Measurements from ENCODE around the gene TRAF3IP3.
A peak's percentile ranks its signal among the peaks of the same experiment; 100 is the strongest.
"Not testable (repeated sequence)": the region's sequence is repeated elsewhere in the genome, so short reads cannot be mapped to it uniquely, and the experiment has no call there.

The TRAF3IP3 gene

GRCh38 chr1:209769971-209770370 lies 14.1 kb downstream of the TRAF3IP3 start:
- DNase-seq: no peak

DNA sequence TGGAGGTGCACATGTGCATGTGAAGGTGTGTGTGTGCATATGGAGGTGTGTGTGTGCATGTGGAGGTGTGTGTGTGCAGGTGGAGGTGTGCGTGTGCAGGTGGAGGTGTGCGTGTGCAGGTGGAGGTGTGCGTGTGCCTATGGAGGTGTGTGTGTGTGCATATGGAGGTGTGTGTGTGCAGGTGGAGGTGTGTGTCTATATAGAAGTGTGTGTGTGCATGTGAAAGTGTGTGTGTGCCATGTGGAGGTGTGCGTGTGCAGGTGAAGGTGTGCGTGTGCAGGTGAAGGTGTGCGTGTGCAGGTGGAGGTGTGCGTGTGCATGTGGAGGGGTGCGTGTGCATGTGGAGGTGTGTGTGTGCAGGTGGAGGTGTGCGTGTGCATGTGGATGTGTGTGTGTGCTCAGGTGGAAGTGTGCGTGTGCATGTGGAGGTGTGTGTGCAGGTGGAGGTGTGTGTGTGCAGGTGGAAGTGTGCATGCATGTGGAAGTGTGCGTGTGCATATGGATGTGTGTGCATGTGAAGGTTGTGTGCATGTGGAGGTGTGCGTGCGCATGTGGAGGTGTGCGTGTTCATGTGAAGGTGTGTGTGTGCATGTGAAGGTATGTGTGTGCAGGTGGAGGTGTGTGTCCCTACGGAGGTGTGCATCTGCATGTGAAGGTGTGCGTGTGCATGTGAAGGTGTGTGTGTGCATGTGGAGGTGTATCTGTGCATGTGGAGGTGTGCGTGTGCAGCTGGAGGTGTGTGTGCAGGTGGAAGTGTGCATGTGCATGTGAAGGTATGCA lies 15.0 kb downstream of the TRAF3IP3 start:
- DNase-seq: no peak

GRCh38 chr1:209772126-209772525 lies 16.3 kb downstream of the TRAF3IP3 start:
- DNase-seq: no peak

DNA sequence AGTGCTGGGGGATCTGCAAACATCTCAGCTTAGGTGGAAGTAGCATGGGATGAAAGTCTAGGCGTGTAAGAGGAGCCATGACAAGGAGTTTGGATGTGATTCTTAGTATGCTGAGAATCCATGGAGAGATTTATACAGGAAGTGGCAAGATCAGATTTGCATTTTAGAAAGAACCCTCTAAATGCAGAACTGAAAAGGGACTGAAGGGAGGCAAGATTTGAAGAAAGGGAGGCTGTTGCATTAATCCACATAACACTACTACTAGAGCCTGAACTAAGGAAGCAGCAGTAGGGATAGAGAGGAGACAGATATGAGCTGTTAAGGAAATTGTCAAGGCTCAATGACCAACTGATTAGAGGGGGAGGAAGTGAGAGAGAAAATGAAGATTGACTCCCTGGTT lies 18.7 kb downstream of the TRAF3IP3 start:
- no peak for DNase-seq

DNA sequence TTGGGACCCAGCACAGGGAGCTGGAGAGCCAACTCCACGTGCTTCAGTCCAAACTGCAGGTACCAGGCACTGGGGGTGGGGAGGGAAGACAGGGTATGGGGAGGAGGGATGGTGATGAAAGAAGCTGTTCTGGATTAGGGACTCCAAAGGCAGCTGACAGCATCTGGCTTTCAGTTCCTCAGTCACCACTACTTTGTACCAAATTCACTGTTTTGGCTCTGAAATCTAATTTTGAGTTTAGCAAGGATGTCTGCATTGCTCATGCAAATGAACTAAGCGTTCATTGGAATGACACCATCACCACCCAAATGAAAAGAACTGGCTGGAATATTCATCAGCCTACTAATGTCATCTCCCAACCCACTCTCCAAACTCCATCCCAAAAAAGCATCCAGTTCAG lies 19.8 kb downstream of the TRAF3IP3 start:
- DNase-seq: no peak

DNA sequence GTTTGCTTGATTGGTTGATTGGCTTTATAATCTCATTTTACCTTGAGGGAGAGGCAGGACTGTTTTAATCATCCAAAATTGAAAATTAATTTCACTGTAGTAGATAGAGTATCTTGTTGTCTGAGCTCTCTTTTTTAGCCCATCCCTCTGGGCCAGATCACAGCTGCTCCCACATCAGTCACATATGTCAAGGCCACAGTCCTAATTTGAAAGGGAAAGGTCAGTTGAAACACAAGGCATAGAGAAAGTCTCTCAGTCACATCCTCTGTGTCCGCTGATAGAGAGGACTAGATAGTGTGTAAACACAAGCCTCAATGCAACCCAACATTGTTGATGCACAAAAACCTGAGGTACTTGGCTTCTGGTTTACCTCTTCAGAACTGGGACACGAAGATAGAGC lies 21.7 kb downstream of the TRAF3IP3 start:
- no peak for DNase-seq

- DNase-seq: no peak
Measured at GRCh38 chr1:209778102-209778501, 22.2 kb downstream of the TRAF3IP3 start.

DNA sequence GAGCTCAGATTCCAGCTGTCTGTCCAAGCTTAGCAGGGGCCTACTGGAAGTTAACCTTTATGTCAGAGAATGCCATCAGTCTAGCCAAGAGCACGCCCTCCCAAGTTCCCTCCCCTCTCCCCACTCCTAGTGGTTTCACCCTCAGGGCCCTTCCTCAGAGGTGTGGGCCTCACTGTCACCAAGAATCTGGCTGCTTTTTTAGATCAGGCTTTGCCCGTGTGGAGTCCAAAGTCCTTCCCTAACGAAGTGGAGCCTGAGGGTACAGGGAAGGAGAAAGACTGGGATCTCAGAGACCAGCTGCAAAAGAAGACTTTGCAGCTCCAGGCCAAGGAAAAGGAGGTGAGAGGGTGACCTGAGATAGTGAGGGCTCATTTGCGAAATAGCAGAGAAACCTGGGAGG lies 24.4 kb downstream of the TRAF3IP3 start:
- DNase-seq: no peak

GRCh38 chr1:209783386-209783785 lies 27.5 kb downstream of the TRAF3IP3 start:
- DNase-seq: no peak

GRCh38 chr1:209784265-209785169 lies 28.7 kb downstream of the TRAF3IP3 start, which contains the start of gene C1orf74:
C1orf74 (minus strand) TSS chr1:209784559; CDS start chr1:209783634, 925 bp downstream.
- peak; percentile 61 for DNase-seq

- DNase-seq: no peak
Measured at GRCh38 chr1:209785592-209785991, 29.7 kb downstream of the TRAF3IP3 start.

- DNase-seq: no peak
Measured at GRCh38 chr1:209786146-209786545, 30.3 kb downstream of the TRAF3IP3 start.

DNA sequence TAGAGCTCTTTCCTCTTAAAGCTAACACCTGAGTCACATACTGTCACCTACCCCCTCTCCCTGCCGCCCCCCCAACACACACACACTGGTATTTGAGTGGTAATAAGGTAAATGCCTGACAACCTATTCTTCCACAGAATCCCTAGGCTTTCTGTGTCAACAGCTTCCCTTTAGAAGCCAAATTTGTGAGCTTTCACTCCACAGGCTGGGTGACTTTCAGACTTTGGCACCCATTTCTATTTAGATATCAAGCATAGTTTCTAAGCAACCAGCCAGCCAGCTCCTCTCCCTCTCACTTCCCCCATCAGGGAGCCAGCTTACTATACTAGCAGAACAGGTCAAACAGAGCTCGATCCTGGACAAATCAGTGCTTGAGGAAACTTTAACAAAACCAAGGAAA lies 31.7 kb downstream of the TRAF3IP3 start:
- DNase-seq: no peak

DNA sequence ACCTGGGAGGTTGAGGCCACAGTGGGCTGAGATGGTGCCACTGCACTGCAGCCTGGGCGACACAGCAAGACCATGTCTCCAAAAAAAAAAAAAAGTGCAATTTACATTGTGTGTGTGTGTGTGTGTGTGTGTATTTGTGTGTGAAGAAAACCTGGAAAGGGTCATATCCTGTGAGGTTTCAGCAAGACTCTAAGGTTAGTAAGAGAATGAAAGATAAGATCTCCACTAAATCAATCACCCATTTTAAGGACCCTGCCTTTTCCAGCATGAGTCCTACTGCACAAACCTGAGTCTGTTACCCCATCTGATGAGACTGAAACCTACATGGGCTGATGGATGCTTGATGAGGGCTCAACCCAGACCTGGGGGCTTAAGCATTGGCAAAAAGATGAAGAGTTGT lies 33.4 kb downstream of the TRAF3IP3 start:
- no peak for DNase-seq

- DNase-seq: no peak
Measured at GRCh38 chr1:209790286-209791193, 34.7 kb downstream of the TRAF3IP3 start.

DNA sequence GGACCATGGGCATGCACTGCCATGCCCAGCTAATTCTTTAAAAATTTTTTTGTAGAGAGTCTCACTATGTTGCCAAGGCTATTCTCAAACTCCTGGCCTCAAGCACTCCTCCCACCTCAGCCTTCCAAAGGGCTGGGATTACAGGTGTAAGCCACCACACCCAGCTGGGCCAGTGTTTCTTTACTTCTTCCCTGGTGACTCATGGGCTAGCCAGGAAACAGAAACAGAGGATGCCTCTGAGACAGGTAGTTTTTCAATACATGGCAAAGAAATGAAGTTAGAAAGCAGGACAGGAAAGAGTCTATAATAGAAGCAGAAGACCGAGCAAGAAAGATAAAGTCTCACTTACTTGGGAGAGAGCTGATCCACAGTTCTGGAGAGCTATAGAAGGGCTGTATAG lies 36.1 kb downstream of the TRAF3IP3 start:
- DNase-seq: no peak

DNA sequence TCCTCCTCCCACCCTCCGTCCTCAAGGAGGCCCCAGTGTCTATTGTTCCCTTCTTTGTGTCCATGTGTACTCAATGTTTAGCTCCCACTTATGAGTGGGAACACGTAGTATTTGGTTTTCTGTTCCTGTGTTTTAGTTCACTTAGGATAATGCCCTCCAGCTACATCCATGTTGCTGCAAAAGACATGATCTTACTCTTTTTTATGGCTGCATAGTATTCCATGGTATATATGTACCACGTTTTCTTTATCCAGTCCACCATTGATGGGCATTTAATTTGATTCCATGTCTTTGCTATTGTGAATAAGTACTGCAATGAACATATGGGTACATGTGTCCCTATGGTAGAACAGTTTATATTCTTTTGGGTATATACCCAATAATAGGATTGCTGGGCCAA lies 37.9 kb downstream of the TRAF3IP3 start:
- not testable (repeated sequence) for DNase-seq

GRCh38 chr1:209797978-209798639 lies 42.3 kb downstream of the TRAF3IP3 start:
- DNase-seq: no peak

DNA sequence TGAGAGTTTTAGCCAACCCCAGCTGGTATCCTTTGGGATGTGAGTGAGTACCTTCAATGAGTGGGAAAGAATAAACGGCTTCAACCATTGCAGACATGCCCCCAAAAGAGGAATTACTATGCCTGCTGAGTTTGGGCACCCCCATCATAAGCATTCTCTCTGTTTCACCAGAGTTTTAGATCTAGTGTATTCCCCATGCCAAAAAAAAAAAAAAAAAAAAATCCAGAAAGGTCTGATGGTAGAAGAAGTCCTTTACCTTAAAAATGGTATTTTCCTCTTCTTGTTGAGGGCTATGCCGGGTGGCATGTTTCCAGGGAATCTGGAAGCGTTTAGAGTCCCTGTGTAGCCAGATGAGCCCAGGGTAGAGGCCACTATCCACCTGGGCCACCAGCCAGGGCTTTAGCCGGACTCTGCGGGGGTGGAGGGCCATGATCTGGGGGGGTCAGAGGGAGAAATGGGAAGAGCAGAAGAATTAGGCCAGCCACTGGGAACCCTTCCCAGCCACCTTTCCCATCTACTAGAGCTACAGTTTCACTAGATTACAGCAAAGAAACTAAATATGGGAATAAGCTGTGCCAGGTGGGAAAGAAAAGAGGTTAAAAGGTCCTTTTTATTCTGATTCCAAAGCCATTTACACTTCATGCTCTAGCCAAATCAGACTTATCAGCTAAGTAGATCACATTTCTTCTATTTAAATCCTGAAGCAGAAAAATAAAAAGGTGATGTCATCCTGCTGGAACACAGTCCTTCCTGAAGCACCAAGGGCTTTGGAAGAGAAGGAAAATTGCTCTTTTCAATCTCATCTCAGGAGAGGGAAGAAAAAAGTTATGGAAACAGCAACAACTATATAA lies 45.4 kb downstream of the TRAF3IP3 start:
- no peak for DNase-seq

GRCh38 chr1:209802117-209802779 lies 46.4 kb downstream of the TRAF3IP3 start:
- no peak for DNase-seq

DNA sequence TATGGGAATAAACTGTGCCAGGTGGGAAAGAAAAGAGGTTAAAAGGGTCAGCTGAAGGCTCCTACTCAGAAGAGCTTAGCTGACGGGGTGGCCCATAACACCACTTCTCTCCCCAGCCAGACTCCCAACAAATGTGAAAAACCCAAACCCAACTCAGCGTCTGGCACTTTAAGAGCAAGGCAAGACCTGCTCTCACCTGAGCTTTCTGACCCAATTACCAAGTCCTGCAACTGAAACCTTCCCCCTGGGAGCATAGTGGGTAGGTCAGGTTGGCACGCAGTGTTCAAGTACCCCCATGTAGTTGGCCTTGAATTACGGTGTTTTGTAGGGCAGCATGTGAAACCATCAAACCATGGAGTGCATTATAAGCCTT lies 46.9 kb downstream of the TRAF3IP3 start:
- no peak for DNase-seq
